GM12878 (cell line): ENCODE measurements around the gene SMARCD3. TPM values are rescaled to one million over a fixed set of nuclear protein-coding genes. Genes with fewer than 3 reads are reported as not detected.

Experiments used
- ATAC-seq: fragments of 200-7000 bp; cut with Tn5 transposase; 3 replicates; pipeline ENCODE4 v1.9.1; 2020; ENCODE audit warnings: mild to moderate bottlenecking, moderate library complexity
- BruUV-seq: library from RNA; stranded (reverse); fragments of 400-500 nt; replicated peaks from 2 replicates; lab custom pipeline; 2021; lab: Mats Ljungman, UMichigan
- CTCF ChIA-PET: fragments of 300-600 bp; sonication (Branson Sonifier 250); formaldehyde crosslinking; extraction: SDS; loops from one replicate; lab custom pipeline; 2021; ENCODE audit warnings: inconsistent platforms; lab: Yijun Ruan, JAX
- POLR2A ChIA-PET: fragments of 350-600 bp; formaldehyde crosslinking; extraction: SDS; loops from one replicate; lab custom pipeline; 2021; ENCODE audit warnings: inconsistent platforms; lab: Charles Lee
- RAD21 ChIA-PET: fragments of 300-600 bp; sonication (Branson Sonifier 250); formaldehyde crosslinking; loops from one replicate; lab custom pipeline; 2023; ENCODE audit warnings: antibody characterized with exemption; ENCODE audit not compliant: unreplicated experiment; lab: Charles Lee
- SMC1A ChIA-PET: fragments of 300-600 bp; sonication (Branson Sonifier 250); formaldehyde crosslinking; loops from one replicate; lab custom pipeline; 2023; ENCODE audit not compliant: unreplicated experiment, uncharacterized antibody; lab: Charles Lee
- DNase-seq: peaks from one replicate; pipeline ENCODE4 v3.0.0-alpha.2; 2011; ENCODE audit warnings: low read depth, low spot score
- FAIRE-seq: peaks from 3 replicates; lab custom pipeline; 2011; peaks lifted over from hg19 to GRCh38; lab: Jason Lieb, UNC
- H2AFZ ChIP-seq: 2 replicates; pipeline ENCODE4 v1.6.0; 2011; ENCODE audit warnings: low read depth, low read length, control low read depth; ENCODE audit not compliant: control insufficient read depth
- H3K27ac ChIP-seq: 2 replicates; pipeline ENCODE4 v1.5.1; 2011; ENCODE audit warnings: control low read depth; ENCODE audit not compliant: control insufficient read depth, insufficient read depth
- H3K27me3 ChIP-seq, 2 experiments: replicated peaks in 1 of 2; 2 replicates each; pipeline versions ENCODE4 v1.6.0 to v1.6.1; 2011; ENCODE audit warnings: low read length in 1 of 2; ENCODE audit not compliant: control insufficient read depth in 2 of 2, insufficient read depth in 2 of 2
- H3K36me3 ChIP-seq, 2 experiments: 2 replicates each; pipeline ENCODE4 v1.5.1; 2011; ENCODE audit warnings: low read length in 1 of 2; ENCODE audit not compliant: control insufficient read depth in 2 of 2, insufficient read depth in 2 of 2
- H3K4me1 ChIP-seq: 2 replicates; pipeline ENCODE4 v1.6.1; 2011; ENCODE audit warnings: mild to moderate bottlenecking, low read length, moderate library complexity, mixed read lengths; ENCODE audit not compliant: control insufficient read depth, insufficient read depth
- H3K4me2 ChIP-seq: 2 replicates; pipeline ENCODE4 v1.6.0; 2011; ENCODE audit warnings: control low read depth; ENCODE audit not compliant: control insufficient read depth, insufficient read depth
- H3K4me3 ChIP-seq: fragments of 200-600 bp; sonication (generic); 2 replicates; pipeline ENCODE4 v1.5.1; 2016
- H3K79me2 ChIP-seq: 2 replicates; pipeline ENCODE4 v1.6.0; 2011; ENCODE audit warnings: low read length; ENCODE audit not compliant: control insufficient read depth, insufficient read depth
- H3K9ac ChIP-seq: 2 replicates; pipeline ENCODE4 v1.8.0; 2011; ENCODE audit warnings: low read length, control low read depth, mixed read lengths; ENCODE audit not compliant: control insufficient read depth, insufficient read depth
- H3K9me3 ChIP-seq: replicated peaks from 3 replicates; pipeline ENCODE4 v1.5.1; 2011; ENCODE audit warnings: mild to moderate bottlenecking, low read length; ENCODE audit not compliant: control insufficient read depth, insufficient read depth
- H4K20me1 ChIP-seq: 2 replicates; pipeline ENCODE4 v1.6.0; 2011; ENCODE audit not compliant: control insufficient read depth, insufficient read depth
- CREB1 ChIP-seq: IDR thresholded peaks from 2 replicates; pipeline ENCODE4 v1.6.1; 2012; ENCODE audit warnings: low read depth, mild to moderate bottlenecking, inconsistent platforms
- CREM ChIP-seq: IDR thresholded peaks from 2 replicates; pipeline ENCODE4 v1.6.1; 2014; ENCODE audit warnings: antibody characterized with exemption, low read depth
- CTCF ChIP-seq, 3 experiments: IDR thresholded peaks in 2 of 3; conservative IDR thresholded peaks in 1 of 3; 2 replicates each; pipeline ENCODE4 v1.5.1; 2011; ENCODE audit warnings: low read depth in 3 of 3, low read length in 3 of 3, mild to moderate bottlenecking in 3 of 3, control low read depth in 2 of 3, moderate library complexity in 2 of 3, inconsistent platforms in 1 of 3, mixed read lengths in 1 of 3; ENCODE audit not compliant: control insufficient read depth in 2 of 3, insufficient read depth in 1 of 3; ENCODE audit errors: extremely low read depth in 1 of 3
- EP300 ChIP-seq, 2 experiments: fragments of 150-350 bp in 1 of 2; IDR thresholded peaks; 2 replicates each; pipeline ENCODE4 v1.6.1; 2011 to 2012; ENCODE audit warnings: low read depth in 2 of 2, low read length in 2 of 2, borderline replicate concordance in 1 of 2, improper control_type of control experiment in 1 of 2, inconsistent platforms in 1 of 2; ENCODE audit not compliant: control insufficient read depth in 1 of 2
- IKZF2 ChIP-seq, 2 experiments: fragments of 450-650 bp; IDR thresholded peaks; 2 replicates each; pipeline ENCODE4 v1.6.1; 2017; ENCODE audit warnings: mild to moderate bottlenecking in 2 of 2, moderate library complexity in 2 of 2
- IRF3 ChIP-seq: fragments of 450-650 bp; IDR thresholded peaks from 2 replicates; pipeline ENCODE4 v1.6.1; 2014; ENCODE audit warnings: mild to moderate bottlenecking
- IRF4 ChIP-seq: IDR thresholded peaks from 2 replicates; pipeline ENCODE4 v1.6.1; 2011; ENCODE audit warnings: low read depth, low read length
- MXI1 ChIP-seq: fragments of 150-350 bp; IDR thresholded peaks from 2 replicates; pipeline ENCODE4 v1.6.1; 2011; ENCODE audit warnings: low read depth, mild to moderate bottlenecking, inconsistent platforms, low read length, improper control_type of control experiment
- PAX5 ChIP-seq: IDR thresholded peaks from 2 replicates; pipeline ENCODE4 v1.6.1; 2011; ENCODE audit warnings: low read depth, low read length, borderline replicate concordance
- PKNOX1 ChIP-seq: fragments of 450-650 bp; IDR thresholded peaks from 2 replicates; pipeline ENCODE4 v1.6.1; 2016; ENCODE audit warnings: mild to moderate bottlenecking
- TAF1 ChIP-seq: IDR thresholded peaks from 2 replicates; pipeline ENCODE4 v1.6.1; 2011; ENCODE audit warnings: mild to moderate bottlenecking, low read depth, low read length, borderline replicate concordance
- YY1 ChIP-seq: IDR thresholded peaks from 2 replicates; pipeline ENCODE4 v1.6.1; 2011; ENCODE audit warnings: low read depth, mild to moderate bottlenecking, low read length
- ZNF24 ChIP-seq: fragments of 450-650 bp; IDR thresholded peaks from 2 replicates; pipeline ENCODE4 v1.6.1; 2017; ENCODE audit warnings: antibody characterized with exemption, mild to moderate bottlenecking
- WGBS: methylation state at CpG from one replicate; pipeline ENCODE4 v1.1.6; 2016; ENCODE audit warnings: low lambda C conversion rate; ENCODE audit not compliant: insufficient replicate concordance, insufficient coverage; ENCODE audit errors: missing lambda C conversion rate; 5-methylcytosine and 5-hydroxymethylcytosine counted together
- in situ Hi-C: fragments of 300-500 bp; cut with MboI; formaldehyde crosslinking; loops from 9 replicates; pipeline ENCODE4 v1.14.3; 2018; ENCODE audit warnings: mixed read lengths
- intact Hi-C: fragments of 100-400 bp; cut with micrococcal nuclease; formaldehyde crosslinking; loops from one replicate; pipeline ENCODE4 v1.14.2; 2022; ENCODE audit not compliant: unreplicated experiment
- polyA plus RNA-seq, 11 experiments: library from polyadenylated mRNA; depleted of rRNA in 4 of 11; unstranded in 6 of 11; stranded (reverse) in 5 of 11; fragments of >200 nt; fragmentation: Nextera tagmentation in 4 of 11; fragmentation: Illumina TruSeq in 1 of 11; extraction: Ambion mirVana in 4 of 11; extraction: Trizol in 1 of 11; gene quantifications; 1 replicate in 1 of 11; 2 replicates in 10 of 11; pipeline versions ENCODE4 v1.2.1 to v1.2.3, GENCODE V29; 2011 to 2016; ENCODE audit warnings: inconsistent platforms in 2 of 11, missing spikeins in 2 of 11, low read depth in 1 of 11
- total RNA-seq, 4 experiments: library from RNA; depleted of rRNA in 3 of 4; stranded (reverse); fragments of >200 nt in 3 of 4; fragmentation: Illumina TruSeq in 1 of 4; extraction: Trizol in 1 of 4; gene quantifications; 2 replicates each; pipeline versions ENCODE4 v1.2.1 to v1.2.3, GENCODE V29; 2013 to 2021
- TF ChIP-seq, protein P1 (sequence below): fragments of 450-650 bp; IDR thresholded peaks from 2 replicates; pipeline ENCODE4 v1.6.1; 2018; ENCODE audit warnings: mild to moderate bottlenecking, low read depth, moderate library complexity; ENCODE audit not compliant: partially characterized antibody

The SMARCD3 gene
- total and polyA plus RNA-seq, 10 of the 15 experiments (the other 5 are each of a cell fraction or from before 2014, with no cell fraction given) = 0.11 to 1.4 (median 0.16) TPM

- TF ChIP-seq, protein P1, sequence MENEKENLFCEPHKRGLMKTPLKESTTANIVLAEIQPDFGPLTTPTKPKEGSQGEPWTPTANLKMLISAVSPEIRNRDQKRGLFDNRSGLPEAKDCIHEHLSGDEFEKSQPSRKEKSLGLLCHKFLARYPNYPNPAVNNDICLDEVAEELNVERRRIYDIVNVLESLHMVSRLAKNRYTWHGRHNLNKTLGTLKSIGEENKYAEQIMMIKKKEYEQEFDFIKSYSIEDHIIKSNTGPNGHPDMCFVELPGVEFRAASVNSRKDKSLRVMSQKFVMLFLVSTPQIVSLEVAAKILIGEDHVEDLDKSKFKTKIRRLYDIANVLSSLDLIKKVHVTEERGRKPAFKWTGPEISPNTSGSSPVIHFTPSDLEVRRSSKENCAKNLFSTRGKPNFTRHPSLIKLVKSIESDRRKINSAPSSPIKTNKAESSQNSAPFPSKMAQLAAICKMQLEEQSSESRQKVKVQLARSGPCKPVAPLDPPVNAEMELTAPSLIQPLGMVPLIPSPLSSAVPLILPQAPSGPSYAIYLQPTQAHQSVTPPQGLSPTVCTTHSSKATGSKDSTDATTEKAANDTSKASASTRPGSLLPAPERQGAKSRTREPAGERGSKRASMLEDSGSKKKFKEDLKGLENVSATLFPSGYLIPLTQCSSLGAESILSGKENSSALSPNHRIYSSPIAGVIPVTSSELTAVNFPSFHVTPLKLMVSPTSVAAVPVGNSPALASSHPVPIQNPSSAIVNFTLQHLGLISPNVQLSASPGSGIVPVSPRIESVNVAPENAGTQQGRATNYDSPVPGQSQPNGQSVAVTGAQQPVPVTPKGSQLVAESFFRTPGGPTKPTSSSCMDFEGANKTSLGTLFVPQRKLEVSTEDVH = no peak
- TF ChIP-seq IRF4 (no peak), IKZF2 (IDR thresholded peaks at IDR 0.05) (no peak), IRF3 (no peak), ZNF24 (no peak), PAX5 (no peak), CREM (no peak)
Observed at GRCh38 chr7:151233804-151234203, 14.7 kb downstream of the SMARCD3 start (continued).

DNA sequence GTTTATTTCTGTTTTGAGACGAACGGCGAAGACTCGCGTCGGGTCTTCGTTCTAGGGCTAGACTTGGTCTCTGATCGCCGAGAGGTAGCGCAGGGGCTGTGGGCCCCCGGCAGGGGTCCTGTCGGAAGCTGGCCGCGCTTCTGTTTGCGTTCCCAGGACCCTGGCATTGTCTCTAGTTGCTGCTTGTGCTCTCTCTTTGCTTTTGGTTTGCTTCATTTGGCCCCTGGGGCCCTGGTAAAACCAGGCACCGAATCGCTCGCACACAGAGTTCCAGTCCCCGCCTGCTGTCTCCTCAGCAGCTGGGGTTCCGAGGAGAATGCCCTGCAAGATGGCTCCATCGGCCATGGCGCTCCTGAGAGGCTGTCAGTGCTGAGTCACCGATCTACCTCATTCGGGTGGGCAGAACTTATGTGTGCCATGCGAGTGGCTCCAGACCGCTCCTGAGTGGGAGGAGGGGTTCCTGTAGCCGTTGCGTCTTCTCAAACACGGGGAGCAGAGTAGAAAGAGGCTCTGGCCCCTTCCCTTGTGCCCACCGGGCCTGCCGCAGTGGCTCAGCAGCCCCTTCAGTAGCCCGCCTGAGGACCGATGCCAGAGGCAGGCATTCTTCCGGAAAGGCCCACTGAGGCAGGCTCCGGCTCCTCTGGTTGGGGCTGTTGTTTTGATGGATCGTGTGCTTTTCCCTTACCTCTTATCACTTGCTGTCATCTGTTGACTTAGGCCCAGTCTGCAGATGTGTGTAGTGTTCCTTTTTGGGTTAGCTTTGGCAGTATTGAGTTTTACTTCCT is 15.4 kb downstream of the SMARCD3 start:
- Histone ChIP-seq H2AFZ (no peak overlapping the region), H3K27me3 (no peaks in the 10 kb centered on the region), H3K4me2 (peak overlapping the region; percentile 79), H3K4me3 (peak overlapping the region; percentile 86), H3K36me3 (peaks cover 0 to 11% of the 10 kb centered on the region in 2 experiments; a peak in 3 of 4 replicates), H3K9me3 (no peaks in the 10 kb centered on the region), H4K20me1 (no peaks in the 10 kb centered on the region), H3K79me2 (peaks cover 35% of the 10 kb centered on the region), H3K27ac (peak overlapping the region; percentile 88), H3K4me1 (peaks cover 5% of the 10 kb centered on the region; the same call in 1 of the 2 replicates), H3K9ac (peak overlapping the region; percentile 98)
- POLR2A ChIA-PET = interaction anchor here (1.0 kb wide), 2 partner anchors 11 to 14 kb away, joined by 3 to 5 read pairs; no protein-coding TSS in a partner anchor
- RAD21 ChIA-PET = interaction anchor here (1.5 kb wide), 1 partner anchor 11 kb away, joined by 11 read pairs; no protein-coding TSS in a partner anchor
- BruUV-seq = no TSS peak
- intact Hi-C loops = no loop called here
- CTCF ChIA-PET = interaction anchor here (0.7 to 4.8 kb wide), 5 partner anchors 11 to 205 kb away, joined by 3 to 52 read pairs (median 4); partner anchors contain the start of gene ABCB8
- in situ Hi-C loops = no loop called here
- under 1% methylated on average over 36 of the region's 36 CpGs for WGBS
- peak; percentile 18 for FAIRE-seq
- DNase-seq = no peak
- SMC1A ChIA-PET = interaction anchor here (3.9 kb wide), 1 partner anchor 10 kb away, joined by 20 read pairs; no protein-coding TSS in a partner anchor
- peak; percentile 77 for ATAC-seq
- TF ChIP-seq CREB1 (peak; percentile 43), YY1 (peak; percentile 91), MXI1 (peak; percentile 18; the same call in 1 of the 2 replicates), PKNOX1 (peak; percentile 21; the same call in 1 of the 2 replicates), CTCF (IDR thresholded peaks at IDR 0.05 in 2 of 3, conservative IDR thresholded peaks at IDR 0.05 in 1 of 3; ENCODE audit: control insufficient read depth in 2 of 3, extremely low read depth in 1 of 3, insufficient read depth in 1 of 3, low read depth in 3 of 3, low read length in 3 of 3) (no peak), EP300 (IDR thresholded peaks at IDR 0.05; ENCODE audit: borderline replicate concordance in 1 of 2, control insufficient read depth in 1 of 2, low read depth in 2 of 2, low read length in 2 of 2) (no peak), TAF1 (peak; percentile 37; the same call in 1 of the 2 replicates)
